GM12891 (cell line): Measurements from ENCODE around the gene MIEF1.

Experiments
- PAX5 ChIP-seq: IDR thresholded peaks from 2 replicates; pipeline ENCODE4 v1.6.1; 2011; ENCODE audit warnings: low read length, moderate library complexity, mild to moderate bottlenecking; ENCODE audit not compliant: insufficient read depth, severe bottlenecking
- POLR2A ChIP-seq: IDR thresholded peaks from 2 replicates; pipeline ENCODE4 v1.6.1; 2011; ENCODE audit warnings: low read depth, low read length, control low read depth

GRCh38 chr22:39503630-39504029, 1.5 kb downstream of the MIEF1 start:
- TF ChIP-seq PAX5 = no peak
- TF ChIP-seq POLR2A = no peak
